ENCODE measurements around the gene TARP.

DNA sequence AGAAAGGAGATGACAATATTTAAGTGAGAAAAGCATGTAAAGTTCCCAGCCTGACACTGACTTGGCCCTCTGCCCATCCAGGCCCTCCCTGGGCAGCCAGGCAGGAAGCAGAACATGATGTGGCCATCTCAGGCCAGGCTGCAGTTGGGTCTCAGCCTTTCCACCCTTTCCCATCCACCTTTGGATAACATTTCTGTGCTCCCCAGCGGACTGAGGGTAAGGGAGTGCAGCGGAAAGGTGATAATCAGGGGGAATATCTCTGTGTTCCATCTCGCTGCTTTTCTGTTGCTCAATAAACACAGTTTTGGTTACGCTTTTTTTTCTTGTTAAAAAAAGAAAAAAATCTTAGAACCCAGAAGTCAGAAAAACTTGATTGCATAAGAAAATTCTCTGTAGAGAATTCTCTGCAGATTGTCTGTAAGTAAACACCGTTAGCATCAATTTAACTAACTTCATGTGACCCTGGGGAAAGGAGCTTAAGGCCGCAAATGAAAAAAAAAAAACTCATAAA is 37.2 kb upstream of the TARP start:
- TF ChIP-seq LEF1 (IDR thresholded peaks at IDR 0.05; ENCODE audit: borderline replicate concordance) = no peak
- TF ChIP-seq L3MBTL2 (conservative IDR thresholded peaks at IDR 0.05) = no peak
- TF ChIP-seq SUZ12 (IDR thresholded peaks at IDR 0.05) = no peak
- no peak for TF ChIP-seq FOXK2 (IDR thresholded peaks at IDR 0.05)
- no peak for TF ChIP-seq ZNF384 (IDR thresholded peaks at IDR 0.05)
- TF ChIP-seq NFRKB (IDR thresholded peaks at IDR 0.05) = no peak
- TF ChIP-seq TARDBP (IDR thresholded peaks at IDR 0.05) = no peak
- TF ChIP-seq FOXM1 (IDR thresholded peaks at IDR 0.05; ENCODE audit: borderline replicate concordance) = no peak
- no peak for TF ChIP-seq FOXA1 (IDR thresholded peaks at IDR 0.05)
- TF ChIP-seq HDGF (IDR thresholded peaks at IDR 0.05; ENCODE audit: borderline replicate concordance) = no peak

All from HEK293T (cell line).